Activated CD8-positive, alpha-beta memory T cell treated with anti-CD3 and anti-CD28 coated beads for 36 hours (primary cell): Measurements from ENCODE around the gene TRAPPC4. TPM values are rescaled to one million over a fixed set of nuclear protein-coding genes. Genes with fewer than 3 reads are reported as not detected.
"Not testable (repeated sequence)": the region's sequence is repeated elsewhere in the genome, so short reads cannot be mapped to it uniquely, and the experiment has no call there.

Experiments
- CTCF ChIA-PET: fragments of 350-600 bp; sonication (Branson Sonifier 250); formaldehyde crosslinking; loops from one replicate; lab custom pipeline; 2021; ENCODE audit warnings: antibody characterized with exemption; lab: Charles Lee
- POLR2A ChIA-PET: fragments of 350-600 bp; sonication (Branson Sonifier 250); formaldehyde crosslinking; loops from one replicate; lab custom pipeline; 2021; ENCODE audit warnings: antibody characterized with exemption; lab: Charles Lee
- total RNA-seq, 2 experiments: library from RNA; stranded (reverse); gene quantifications; one replicate each; pipeline ENCODE4 v1.2.3, GENCODE V29; 2021

TRAPPC4 gene
- total RNA-seq, 2 experiments from 2014 or later, result 136 to 145 TPM

DNA sequence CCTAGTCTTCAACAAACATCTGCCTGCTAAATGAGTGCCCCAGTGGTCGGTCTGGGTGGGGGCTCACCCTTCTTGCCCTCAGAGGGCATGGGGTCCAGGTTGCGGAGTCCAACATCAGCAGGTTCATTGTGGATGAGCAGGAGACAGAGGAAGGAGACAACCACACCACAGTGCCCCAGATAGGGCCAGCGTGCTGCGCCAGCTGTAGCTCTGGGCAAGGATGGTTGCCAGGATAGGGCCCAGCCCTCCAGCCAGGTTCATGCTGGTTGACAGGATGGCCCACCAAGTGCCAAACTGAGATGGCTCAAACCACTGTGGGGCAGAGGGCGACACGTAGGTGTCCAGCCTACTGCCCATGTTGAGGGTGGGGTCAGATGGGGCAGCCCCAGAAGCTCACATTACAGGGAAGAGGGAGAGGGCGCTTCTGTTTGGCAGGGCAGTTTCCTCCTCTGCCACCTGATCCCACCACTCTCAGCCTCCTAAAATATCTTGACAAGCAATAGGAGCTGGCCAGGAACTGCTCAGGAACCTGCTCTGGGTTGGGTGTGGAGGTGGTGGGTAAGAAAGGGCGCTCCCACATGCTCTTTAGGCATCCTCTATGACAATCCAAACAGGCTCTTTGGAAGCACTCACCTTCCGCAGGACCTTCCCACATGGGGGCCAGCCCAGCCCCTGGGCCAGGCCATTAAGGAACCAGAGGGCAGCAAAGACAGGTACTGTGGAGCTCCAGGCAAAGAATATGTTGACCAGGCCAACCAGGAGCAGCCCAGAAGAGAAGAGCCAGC is 9.2 kb downstream of the TRAPPC4 start:
- ChIA-PET POLR2A (no interaction called here), CTCF (interaction anchor here (1.0 kb wide), 1 partner anchor 35 kb away, joined by 3 read pairs; no protein-coding TSS in a partner anchor)

DNA sequence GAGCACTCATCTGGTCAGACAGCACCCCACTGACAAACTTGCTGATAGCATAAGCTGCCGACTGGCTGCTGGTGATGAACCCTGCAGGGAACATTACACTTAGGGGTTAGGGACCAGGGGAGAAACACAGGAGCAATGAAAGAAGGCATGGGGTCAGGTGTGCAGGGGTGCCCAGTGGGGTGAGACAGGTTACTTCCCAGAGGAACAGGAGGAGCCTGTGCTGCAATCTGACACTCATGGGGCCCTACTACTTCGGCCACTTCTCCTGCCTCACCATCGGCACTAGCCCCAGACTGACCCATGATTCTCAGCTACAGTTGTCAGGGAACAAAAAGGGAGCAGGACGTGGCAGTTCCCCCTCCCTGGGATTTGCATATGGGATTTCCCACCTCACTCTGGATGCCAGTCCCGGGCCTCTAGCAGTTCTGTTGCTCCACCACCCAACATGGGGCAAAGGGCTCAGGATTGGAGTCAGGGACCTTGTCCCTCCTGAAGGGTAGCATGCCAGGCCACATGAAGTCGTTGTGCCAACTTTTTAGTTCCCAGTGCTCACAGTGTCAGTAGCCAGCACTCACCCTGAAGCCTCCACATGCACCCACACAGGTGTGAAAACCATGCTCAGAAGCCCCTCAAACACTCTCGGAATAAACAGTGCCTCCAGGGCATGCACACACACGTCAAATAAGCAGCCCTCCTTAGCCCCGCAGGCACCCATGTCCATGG is 9.9 kb downstream of the TRAPPC4 start:
- CTCF ChIA-PET, result no interaction called here
- POLR2A ChIA-PET, result no interaction called here

DNA sequence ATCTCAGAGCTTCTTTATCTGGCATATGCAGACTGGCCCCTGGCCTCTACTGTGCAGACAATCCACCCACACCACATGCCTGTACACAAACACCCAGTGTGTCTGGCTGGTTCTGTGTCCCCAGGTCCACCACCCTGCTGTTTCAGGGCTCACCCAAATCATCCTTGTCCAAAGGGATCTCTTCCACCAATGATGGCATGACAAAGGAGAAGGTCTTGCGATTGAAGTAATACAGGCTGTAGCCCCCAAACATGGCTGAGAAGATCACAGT is 10.4 kb downstream of the TRAPPC4 start:
- ChIA-PET POLR2A (interaction anchor here (1.2 to 2.5 kb wide), 2 partner anchors 11 to 31 kb away, joined by 3 to 14 read pairs; partner anchors contain the start of genes CENATAC, RPS25 and TRAPPC4), CTCF (no interaction called here)

DNA sequence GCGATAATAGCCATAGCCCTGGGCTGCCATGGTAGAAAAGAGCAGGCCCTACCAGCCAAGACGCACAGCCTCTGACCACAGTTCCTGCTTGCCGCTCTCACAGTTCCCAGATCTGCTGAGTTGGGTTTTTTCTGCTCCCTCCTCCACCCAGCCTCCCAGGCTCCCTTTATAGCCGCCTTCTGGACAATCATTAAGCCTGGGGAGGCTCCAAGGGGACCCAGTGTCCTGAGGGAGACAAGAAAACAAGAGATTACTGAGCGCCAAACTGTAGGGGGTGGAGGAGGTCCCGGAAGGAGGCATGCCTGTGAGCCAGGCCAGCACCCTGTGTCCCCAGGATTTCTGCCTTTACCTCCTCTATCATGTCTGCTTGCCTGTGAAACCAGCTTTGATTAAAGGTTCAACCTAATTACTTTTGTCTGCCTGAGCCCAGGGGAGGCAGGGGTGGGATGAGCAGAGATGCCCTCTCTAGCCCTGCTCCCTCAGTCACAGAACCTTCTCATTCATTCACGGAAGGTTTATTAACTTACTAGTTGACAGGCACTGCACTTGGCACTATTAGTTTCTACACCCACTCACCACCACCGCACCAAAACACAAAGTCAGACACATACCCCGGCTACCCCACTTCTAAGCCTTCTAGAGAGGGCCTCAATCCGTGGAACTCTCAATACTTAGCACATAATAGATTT is 10.9 kb downstream of the TRAPPC4 start:
- POLR2A ChIA-PET, result interaction anchor here (0.7 to 2.5 kb wide), 4 partner anchors 9 to 32 kb away, joined by 3 to 14 read pairs (median 6); partner anchors contain the start of genes CENATAC, RPS25 and TRAPPC4

DNA sequence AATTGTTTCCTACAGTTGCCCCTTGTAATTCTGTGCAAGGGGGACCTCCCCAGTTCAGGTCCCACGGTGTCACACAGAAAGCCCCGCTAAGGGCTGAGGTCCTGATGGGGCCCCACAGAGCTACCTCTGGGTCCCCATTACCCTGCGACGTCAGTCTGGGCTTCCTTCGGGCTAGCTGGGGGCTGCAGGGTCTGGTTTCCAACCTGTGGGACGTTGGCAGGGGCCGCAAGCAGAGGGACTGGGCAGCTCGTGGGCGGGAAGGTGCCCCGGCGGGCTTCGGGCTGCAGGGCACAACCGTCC is 11.4 kb downstream of the TRAPPC4 start:
- ChIA-PET POLR2A (interaction anchor here (0.7 to 2.5 kb wide), 4 partner anchors 10 to 32 kb away, joined by 3 to 14 read pairs (median 6); partner anchors contain the start of genes CENATAC, RPS25 and TRAPPC4), CTCF (interaction anchor here (1.0 to 2.1 kb wide), 5 partner anchors 11 to 56 kb away, joined by 3 to 7 read pairs (median 3); partner anchors contain the start of genes RPS25 and TRAPPC4)

More for the DNA sequence above, 10.9 kb downstream of the TRAPPC4 start:
- CTCF ChIA-PET, result interaction anchor here (1.2 to 1.3 kb wide), 3 partner anchors 10 to 56 kb away, joined by 3 to 7 read pairs (median 3); partner anchors contain the start of genes RPS25 and TRAPPC4

DNA sequence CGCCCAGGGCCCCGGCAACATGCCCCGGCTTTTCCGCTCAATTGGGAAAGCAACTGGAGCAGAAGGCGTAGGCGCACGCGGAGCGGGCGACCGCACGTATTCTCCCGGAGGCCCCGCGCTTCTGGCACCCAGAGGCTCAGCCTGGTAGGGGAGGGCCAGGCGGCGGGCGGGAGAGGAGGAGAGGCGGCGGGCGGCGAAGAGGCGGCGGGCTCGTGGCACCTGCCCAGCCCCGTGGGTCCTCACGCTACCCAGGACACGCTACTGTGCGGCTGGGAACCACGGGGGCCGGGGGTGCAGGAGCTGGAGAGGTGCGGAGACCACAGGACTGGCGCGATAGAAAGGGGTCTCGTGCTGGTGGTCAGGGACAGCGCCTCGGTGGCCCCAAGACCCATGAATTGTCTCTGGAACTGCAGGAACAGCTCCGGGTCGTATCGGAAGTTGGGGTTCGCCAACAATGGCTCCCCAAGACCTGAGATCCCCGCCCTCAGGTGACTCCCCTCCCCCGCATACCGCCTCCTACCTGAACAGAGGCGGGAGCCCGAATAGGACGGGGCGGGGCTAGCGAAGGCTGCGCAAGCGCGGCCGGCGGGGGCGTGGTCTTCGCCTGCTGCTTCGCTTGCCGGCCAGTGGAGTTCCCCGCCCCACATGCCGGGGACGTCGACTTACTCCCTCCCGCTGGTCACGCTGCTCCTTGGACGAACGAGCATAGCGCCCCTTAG is 11.9 kb downstream of the TRAPPC4 start, which contains the start of gene SLC37A4:
Gene SLC37A4, minus strand, starts transcription at position 549 of the 719 bp plus-strand sequence.
- ChIA-PET POLR2A (interaction anchor here (0.7 to 2.5 kb wide), 5 partner anchors 10 to 33 kb away, joined by 3 to 14 read pairs (median 6); partner anchors contain the start of genes CENATAC, HYOU1, RPS25 and TRAPPC4), CTCF (interaction anchor here (1.0 to 2.1 kb wide), 7 partner anchors 11 to 55 kb away, joined by 3 to 7 read pairs (median 4); partner anchors contain the start of genes RPS25 and TRAPPC4)

DNA sequence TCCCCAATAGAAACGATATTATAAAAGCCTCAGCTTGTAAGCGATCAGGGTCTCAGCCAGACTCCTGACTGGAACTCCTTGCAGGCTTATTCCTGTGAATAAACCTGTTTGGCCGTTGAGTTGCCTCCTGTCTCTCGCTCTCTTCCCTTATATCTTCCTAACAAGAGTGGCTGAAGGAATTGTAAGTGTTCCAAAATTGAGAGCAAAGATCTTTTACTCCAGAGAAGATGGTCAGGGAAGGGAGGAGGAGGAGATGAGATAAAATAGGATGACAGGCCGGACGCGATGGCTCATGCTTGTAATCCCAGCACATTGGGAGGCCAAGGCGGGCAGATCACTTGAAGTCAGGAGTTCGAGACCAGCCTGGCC is 13.3 kb downstream of the TRAPPC4 start:
- CTCF ChIA-PET, result interaction anchor here (0.8 to 2.1 kb wide), 4 partner anchors 10 to 29 kb away, joined by 3 to 7 read pairs (median 4); no protein-coding TSS in a partner anchor
- POLR2A ChIA-PET, result no interaction called here

DNA sequence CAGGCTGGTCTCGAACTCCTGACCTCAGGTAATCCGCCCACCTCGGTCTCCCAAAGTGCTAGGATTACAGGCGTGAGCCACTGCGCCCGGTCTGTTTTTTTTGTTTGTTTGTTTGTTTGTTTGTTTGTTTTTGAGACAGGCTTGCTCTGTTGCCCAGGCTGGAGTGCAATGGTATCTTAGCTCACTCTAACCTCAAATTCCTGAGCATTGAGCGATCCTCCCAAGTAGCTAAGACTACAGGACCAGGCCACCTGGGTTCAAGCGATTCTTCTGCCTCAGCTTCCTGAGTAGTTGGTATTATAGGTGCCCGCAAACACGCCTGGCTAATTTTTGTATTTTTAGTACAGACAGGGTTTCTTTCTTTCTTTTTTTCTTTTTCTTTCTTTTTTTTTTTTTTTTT is 14.9 kb downstream of the TRAPPC4 start:
- POLR2A ChIA-PET, result not testable (repeated sequence)
- CTCF ChIA-PET, result interaction anchor here (0.7 kb wide), 1 partner anchor 298 kb away, joined by 3 read pairs; no protein-coding TSS in a partner anchor

DNA sequence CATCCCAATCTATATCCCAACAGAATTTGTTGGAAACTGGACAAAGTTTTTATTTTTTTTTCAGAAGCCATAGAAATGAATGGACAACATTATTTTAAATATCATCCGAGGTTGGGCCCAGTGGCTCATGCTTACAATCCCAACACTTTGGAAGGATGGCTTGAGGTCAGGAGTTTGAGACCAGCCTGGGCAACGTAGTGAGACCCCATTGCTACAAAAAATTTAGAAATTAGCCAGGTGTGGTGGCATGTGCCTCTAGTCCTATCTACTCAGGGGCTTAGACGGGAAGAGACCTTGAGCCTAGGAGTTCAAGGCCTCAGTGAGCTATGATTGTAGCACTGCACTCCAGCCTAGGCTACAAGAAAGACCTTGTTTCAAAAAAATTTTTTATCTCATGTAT is 16.2 kb downstream of the TRAPPC4 start:
- ChIA-PET CTCF (interaction anchor here (0.6 to 0.9 kb wide), 2 partner anchors 9 to 33 kb away, joined by 3 to 4 read pairs; no protein-coding TSS in a partner anchor), POLR2A (no interaction called here)

DNA sequence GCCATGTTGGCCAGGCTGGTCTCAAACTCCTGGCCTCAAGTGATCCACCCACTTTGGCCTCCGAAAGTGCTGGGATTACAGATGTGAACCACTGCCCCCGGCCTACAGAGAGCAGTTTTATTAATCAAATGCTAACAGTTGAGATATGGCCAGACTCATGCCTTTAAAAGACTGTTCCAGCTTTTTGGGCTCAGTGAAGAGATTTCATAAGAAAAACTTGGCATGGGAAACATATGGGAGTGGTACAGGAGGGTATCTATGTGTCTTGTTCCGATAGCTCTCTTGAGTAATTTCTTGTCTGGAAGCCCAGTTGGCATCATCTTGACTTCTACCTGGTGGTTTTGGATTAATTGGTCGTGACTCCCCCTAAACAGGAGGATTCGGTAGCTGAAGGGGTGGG is 20.3 kb downstream of the TRAPPC4 start:
- POLR2A ChIA-PET, result no interaction called here
- CTCF ChIA-PET, result no interaction called here

DNA sequence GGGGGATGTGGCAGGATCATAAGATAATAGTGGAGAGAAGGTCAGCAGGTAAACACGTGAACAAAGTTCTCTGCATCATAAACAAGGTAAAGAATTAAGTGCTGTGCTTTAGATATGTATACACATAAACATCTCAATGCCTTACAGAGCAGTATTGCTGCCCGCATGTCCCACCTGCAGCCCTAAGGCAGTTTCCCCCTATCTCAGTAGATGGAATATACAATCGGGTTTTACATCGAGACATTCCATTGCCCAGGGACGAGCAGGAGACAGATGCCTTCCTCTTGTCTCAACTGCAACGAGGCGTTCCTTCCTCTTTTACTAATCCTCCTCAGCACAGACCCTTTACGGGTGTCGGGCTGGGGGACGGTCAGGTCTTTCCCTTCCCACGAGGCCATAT is 20.9 kb downstream of the TRAPPC4 start:
- POLR2A ChIA-PET, result not testable (repeated sequence)

DNA sequence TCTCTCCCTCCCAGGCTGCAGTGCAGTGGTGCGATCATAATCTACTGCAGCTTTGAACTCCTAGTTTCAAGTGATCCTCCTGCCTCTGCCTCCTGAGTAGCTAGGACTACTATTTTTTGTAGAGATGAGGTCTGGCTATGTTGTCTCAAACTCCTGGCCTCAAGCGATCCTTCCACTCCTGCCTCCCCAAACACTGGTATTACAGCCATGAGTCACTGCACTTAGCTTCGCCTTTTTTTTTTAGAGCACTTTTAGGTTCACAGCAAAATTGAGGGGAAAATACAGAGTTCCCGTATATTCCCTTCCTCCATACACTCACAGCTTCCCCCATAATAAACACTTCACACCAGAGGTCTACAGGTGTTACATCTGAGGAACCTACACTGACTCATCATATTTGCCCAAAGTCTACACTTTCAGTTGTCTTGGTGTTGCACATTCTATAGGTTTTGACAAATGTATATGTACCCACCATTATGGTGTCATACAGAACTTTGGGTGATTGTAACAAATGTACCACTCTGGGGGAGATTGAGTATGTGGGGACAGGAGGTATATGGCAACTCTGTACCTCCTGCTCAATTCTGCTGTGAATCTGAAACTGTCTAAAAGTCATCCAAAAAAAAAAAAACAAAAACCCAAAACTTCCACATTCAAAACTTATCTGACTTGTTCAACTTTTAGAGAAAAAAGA is 23.4 kb downstream of the TRAPPC4 start:
- ChIA-PET CTCF (interaction anchor here (0.7 to 2.3 kb wide), 4 partner anchors 11 to 292 kb away, joined by 3 to 7 read pairs (median 4); partner anchors contain the start of gene SLC37A4), POLR2A (no interaction called here)

More for the DNA sequence above, 20.9 kb downstream of the TRAPPC4 start:
- CTCF ChIA-PET, result not testable (repeated sequence)

DNA sequence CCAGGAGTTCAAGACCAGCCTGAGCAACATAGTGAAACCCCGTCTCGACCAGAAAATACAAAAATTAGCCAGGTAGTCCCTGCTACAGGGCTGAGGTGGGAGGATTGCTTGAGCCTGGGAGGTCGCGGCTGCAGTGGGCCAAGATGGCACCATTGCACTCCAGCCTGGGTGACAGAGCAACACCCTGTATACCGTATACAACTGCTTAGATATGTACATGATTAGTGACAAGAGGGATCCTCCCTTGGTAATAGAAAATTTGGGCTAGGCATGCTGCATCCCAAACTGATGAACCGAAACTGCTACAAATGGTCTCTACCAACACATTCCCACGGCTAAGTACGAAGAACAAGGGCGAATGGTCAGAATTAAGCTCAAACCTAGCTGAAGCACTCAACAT is 24.4 kb downstream of the TRAPPC4 start:
- ChIA-PET CTCF (interaction anchor here (0.7 to 2.3 kb wide), 2 partner anchors 12 to 156 kb away, joined by 3 to 7 read pairs; partner anchors contain the start of gene SLC37A4), POLR2A (no interaction called here)

DNA sequence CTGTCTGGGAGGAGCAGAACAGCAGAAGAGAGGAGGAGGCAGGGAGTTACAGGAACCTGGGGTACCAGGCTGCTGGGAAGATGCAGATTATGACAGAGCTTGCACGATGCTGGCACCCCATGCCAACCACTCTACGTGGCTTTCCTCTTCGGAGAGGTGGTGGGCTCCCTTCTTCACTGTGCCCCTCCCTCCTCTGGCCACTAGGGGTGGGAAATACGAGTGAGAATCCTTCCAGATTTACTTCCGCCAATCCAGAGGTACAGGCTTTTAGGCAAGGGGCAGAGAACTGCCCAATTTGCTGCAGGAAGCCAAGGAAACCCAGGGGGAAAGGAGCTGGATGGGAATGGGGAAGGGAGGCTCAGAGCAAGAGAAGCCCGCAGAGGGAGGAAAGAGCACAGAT is 26.1 kb downstream of the TRAPPC4 start:
- POLR2A ChIA-PET, result interaction anchor here (0.8 kb wide), 1 partner anchor 26 kb away, joined by 4 read pairs; the partner anchor contains the start of gene TRAPPC4
- CTCF ChIA-PET, result no interaction called here

DNA sequence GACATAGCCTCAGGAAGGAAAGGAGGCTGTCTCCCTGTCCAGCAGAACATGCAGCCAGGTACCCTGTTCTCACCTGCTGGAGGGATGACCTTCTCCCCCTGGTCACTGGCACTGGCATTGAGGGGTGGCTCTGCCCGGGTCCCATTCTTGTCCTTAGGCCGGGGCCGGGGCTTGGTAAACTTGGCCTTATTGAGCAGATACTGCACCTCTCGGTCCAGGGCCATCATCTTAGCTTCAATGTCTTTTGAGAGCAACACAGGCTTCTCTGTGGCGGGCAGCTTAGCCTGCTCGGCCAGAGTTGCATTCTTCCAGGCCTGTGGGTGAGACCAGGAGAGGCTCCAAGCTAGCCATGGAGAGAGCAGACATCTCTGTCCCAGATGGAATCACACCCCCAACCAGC is 27.9 kb downstream of the TRAPPC4 start:
- ChIA-PET POLR2A (interaction anchor here (0.6 to 1.4 kb wide), 3 partner anchors 10 to 49 kb away, joined by 3 to 6 read pairs (median 4); partner anchors contain the start of gene HYOU1), CTCF (no interaction called here)

DNA sequence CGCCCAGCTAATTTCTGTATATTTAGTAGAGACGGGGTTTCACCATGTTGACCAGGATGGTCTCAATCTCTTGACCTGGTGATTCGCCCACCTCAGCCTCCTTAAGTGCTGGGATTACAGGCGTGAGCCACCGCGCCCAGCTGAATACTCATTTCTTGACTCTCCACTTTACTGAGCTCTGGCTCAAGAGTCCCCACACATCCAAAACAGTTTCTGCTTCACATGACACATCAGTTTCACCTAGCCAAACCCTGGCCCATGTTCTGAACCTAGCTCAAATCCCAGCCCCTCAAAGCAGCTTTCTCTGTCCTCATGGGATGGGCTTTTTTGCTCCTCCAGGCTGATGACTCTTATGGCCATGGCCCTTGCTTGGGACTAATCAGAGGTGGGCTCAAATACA is 28.6 kb downstream of the TRAPPC4 start:
- POLR2A ChIA-PET, result interaction anchor here (0.6 to 1.4 kb wide), 2 partner anchors 9 to 19 kb away, joined by 3 to 4 read pairs; partner anchors contain the start of gene HYOU1

DNA sequence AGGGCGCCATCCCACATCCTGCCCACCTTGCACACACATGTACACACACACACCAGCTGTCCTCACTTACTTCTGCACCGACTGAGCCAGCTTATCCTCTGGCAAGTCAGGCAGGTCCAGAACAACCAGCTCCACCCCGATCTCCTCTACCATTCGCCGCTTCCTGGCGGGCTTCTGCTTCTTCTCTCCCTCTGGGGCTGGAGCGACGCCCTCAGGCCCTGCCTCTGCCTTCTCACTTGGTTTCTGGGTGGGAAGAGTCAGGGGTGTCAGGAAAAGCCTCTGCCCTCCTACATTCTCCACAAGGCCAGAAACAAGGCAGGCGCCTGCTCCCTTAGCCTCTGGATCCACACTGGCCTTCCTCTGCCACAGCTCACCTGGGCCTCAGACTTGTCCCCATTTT is 30.1 kb downstream of the TRAPPC4 start:
- ChIA-PET POLR2A (no interaction called here), CTCF (interaction anchor here (0.8 to 1.0 kb wide), 2 partner anchors 17 to 23 kb away, joined by 3 to 4 read pairs; no protein-coding TSS in a partner anchor)

More for the DNA sequence above, 28.6 kb downstream of the TRAPPC4 start:
- CTCF ChIA-PET, result interaction anchor here (0.7 to 1.1 kb wide), 3 partner anchors 9 to 229 kb away, joined by 3 to 6 read pairs (median 3); no protein-coding TSS in a partner anchor
